ENCODE data around the gene GPX6.
"Not testable (repeated sequence)": the region's sequence is repeated elsewhere in the genome, so short reads cannot be mapped to it uniquely, and the experiment has no call there.

Gene GPX6

GRCh38 chr6:28515676-28516075 is at the start of gene GPX6:
Gene GPX6, minus strand, starts transcription at chr6:28515793. Its CDS starts 50 bp downstream, at chr6:28515743.
- FAIRE-seq, result no peak
- DNase-seq (ENCODE audit: insufficient read length, low spot score), result no peak

DNA sequence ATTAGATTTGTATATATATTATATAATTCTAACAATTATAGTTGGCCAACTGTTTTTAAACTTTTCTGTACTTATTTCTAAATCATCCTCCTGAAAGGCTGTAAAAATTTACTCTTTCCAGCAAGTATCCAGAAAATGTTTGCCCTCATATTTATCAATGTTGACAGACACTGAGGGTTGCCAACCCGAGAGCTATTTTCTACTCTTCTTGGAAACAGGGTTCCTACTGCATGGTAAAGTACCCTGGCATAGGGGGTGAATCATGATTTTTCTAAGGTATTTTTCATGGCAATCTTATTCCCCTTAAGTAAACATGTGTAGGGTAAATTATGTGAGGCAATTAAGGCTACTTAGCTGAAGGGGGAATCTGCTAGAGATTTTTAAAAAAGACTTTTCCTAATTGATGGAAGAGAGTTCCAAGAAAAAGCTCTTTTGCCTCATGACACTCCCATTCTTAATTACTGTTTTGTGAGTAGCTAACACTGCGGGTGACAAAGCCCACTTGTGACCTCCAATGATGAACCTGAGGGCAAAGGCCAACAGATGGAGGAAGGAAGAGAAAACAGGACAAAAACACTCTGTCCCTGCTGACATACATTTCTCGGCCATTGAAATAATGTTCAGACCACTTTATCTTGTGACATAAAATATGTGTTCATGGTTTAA is 48.0 kb upstream of the GPX6 start:
- DNase-seq (ENCODE audit: insufficient read length, low spot score) (no peak), FAIRE-seq (no peak)

DNA sequence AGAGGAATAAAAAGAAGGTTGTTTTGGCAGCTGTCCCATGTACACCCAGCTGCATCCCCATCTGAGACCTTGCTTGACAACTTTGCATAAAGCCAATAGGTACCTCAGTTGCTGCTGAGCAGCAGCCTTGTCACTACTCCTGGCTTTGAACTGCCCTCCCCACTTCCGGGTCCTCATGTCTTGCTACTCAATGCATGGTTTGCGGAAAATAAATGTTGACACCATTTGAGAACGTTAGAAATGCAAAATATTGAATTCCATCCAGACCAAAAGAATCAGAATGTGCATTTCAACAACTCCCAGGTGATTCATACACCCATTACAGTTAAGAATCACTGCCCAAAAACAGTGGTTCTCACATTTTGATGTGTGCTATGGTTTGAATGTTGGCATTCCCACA is 43.0 kb upstream of the GPX6 start:
- FAIRE-seq (no peak), DNase-seq (ENCODE audit: insufficient read length, low spot score) (no peak)

DNA sequence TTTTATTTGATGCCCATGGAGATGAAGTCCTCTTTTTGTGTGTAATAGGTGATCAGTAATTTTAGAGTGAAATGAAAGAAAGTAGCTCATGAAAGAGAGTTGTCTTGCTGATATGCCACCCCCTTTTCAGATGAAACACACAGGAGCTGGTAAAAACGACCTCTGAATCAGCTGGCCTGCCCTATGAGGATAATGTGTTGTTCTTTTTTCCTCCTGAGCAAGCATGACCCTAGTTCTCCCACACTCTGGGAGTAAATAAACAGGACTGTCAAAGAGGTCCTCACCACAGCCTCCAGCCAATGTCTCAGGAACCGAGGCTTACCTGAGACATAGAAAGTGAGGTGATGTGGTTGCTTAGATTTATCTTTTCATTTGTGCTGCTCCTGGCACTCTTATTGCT is 39.5 kb upstream of the GPX6 start:
- FAIRE-seq (no peak), DNase-seq (ENCODE audit: insufficient read length, low spot score) (no peak)

- DNase-seq (ENCODE audit: insufficient read length, low spot score) (no peak), FAIRE-seq (no peak)
Observed at GRCh38 chr6:28553986-28554881, 38.6 kb upstream of the GPX6 start.

GRCh38 chr6:28553384-28553985 is 37.9 kb upstream of the GPX6 start:
- DNase-seq (ENCODE audit: insufficient read length, low spot score) (no peak), FAIRE-seq (no peak)

DNA sequence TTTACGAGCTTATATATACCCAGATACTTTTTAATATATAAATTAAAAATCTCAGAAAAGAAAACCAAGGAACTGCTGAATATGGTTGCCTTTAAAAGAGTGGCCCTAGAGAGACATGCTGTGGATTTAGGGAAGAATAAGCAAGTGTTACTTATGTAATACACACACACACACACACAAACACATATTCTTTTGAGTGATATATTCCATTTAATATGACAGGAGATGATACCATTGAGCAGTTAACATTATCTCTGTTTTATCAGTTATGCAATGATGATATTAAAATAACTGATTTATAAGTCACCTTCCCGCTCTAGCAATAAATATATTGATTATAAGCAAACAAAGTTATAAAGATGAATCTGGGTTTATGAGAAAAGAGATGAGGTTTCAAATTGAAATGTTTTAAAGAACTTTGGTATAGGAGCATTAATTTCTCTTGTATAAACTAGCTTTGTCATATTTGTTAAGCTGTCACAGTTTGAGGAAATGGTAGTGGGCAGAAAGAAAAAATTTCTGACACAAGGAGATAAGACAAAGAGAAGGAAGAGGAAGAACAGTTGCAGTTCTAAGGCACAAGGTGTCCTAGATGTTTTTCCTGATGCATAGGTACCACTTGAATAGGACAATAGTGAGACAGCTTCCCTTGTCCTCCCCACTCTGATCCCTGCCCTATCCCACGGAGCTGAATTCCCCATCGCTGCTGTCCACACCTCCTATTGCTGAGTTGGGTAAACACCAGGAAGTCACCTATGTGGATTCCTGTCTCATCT is 36.5 kb upstream of the GPX6 start:
- DNase-seq (ENCODE audit: insufficient read length, low spot score), result no peak
- no peak for FAIRE-seq

DNA sequence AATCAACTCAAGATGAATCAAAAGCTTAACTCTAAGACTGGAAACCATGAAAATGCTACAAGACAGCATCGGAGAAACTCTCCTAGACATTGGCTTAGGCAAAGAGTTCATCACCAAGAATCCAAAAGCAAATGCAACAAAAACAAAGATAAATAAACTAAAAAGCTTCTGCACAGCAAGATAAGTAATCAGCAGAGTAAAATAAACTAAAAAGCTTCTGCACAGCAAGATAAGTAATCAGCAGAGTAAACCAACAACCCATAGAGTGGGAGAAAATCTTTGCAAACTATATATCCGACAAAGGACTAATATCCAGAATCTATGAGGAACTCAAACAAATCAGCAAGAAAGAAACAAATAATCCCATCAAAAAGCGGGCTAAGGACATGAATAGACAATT is 31.4 kb upstream of the GPX6 start:
- not testable (repeated sequence) for FAIRE-seq; DNase-seq (ENCODE audit: insufficient read length, low spot score)

- DNase-seq (ENCODE audit: insufficient read length, low spot score) (no peak), FAIRE-seq (no peak)
Observed at GRCh38 chr6:28545955-28546354, 30.4 kb upstream of the GPX6 start.

DNA sequence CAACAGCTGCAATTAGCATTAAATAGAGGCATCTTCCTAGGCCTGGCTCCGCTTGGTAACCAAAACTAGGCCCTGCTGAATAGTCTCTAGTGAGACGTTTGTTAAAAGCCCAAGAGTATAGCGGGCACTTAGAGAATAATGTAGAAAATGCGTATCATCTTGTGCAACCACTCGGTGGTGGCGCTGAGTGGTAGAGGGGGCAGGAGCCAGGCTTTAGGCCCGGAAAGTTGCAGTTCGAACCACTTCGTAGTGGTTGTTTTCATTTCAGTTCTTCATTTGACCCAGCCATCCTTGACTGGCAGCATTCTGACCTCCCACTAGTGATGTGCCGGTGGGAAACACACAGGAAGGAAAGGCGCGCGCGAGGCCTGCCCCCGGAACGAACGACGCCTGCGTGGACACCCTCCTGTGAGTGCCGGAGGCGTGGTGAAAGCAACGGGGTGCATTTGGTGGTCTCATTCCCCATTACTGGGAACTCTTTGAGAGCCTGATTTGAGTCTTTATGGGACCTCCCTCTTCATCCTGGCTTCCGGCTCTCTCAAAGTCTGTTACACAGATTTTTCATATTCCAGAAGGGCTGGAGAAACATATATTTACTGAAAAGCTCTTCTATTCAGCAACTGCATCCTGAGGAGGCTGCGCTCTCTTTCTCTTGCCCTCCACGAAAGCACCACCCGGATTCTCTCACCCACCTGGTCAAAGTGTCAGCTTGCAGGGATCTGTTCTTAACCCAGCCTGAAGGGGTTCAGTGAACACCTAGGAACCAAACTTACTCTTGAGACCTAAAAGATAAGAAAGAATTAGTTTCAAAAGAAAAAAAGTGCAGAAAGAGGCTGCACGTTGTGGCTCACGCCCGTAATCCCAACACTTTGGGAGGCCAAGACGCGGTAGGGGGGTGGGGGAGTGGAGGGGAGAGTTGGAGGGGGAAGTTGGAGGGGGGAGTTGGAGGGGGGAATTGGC is 28.3 kb upstream of the GPX6 start:
- no peak for DNase-seq (ENCODE audit: insufficient read length, low spot score)
- FAIRE-seq, result peak; percentile 18

DNA sequence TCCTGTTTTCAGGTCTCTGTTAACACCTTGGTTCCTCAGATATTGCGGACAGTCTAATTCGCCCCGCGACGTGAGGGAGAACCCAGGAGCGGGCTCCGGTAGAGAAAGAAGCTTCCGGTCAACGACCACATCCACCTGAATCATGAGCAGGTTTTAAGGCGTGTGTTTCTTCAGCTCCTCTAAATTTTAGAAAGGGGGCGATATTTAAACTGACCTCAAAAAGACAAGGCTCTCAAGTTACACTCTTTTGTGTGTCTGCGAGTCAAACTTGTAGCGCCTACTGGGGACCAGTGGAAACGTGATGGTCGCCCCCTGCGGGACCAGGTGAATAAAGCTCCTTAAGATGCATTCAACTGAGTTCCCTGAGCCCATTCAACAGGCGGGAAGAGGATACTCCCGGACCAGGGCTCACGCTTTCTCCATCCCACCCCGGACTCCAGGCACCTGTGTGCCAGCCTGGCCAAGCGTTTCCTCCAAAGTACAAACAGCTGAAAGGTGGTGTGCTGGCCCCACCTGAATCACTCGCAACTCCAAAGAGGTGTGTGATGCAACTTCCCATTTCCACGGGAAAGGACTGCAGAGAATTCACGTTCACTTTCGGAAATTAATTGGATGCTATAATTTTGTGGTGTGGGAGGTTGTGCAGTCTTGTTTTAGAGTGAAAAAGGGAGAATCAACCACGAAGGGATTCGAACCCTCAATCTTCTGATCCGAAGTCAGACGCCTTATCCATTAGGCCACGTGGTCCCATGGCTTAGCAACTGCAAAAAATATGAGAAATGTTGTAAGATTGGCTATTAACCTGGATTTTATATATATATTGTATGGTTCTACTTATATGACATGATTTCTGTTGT is 27.1 kb upstream of the GPX6 start:
- FAIRE-seq, result peak; percentile 69

DNA sequence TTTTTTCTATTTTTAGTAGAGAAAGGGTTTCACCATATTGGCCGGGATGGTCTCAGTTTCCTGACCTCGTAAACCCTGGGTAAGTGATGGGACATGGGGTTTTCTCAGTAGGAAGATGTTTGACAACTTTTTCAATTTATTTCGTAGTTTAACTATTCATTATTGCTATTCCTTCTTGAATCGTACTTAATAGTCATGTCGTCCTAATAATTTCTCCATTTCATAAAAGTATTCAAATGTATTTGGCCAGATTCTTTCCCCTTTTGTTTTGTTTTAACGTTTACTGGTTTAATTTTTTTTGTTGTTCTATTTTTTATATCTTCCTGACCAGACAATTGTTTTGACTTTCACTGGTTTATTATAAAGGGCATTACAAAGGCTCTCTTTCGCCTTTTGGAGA is 26.4 kb upstream of the GPX6 start:
- no peak for FAIRE-seq
- DNase-seq (ENCODE audit: insufficient read length, low spot score), result no peak

More for the DNA sequence above, 27.1 kb upstream of the GPX6 start:
- DNase-seq (ENCODE audit: insufficient read length, low spot score), result no peak

GRCh38 chr6:28537509-28538140 is 22.0 kb upstream of the GPX6 start:
- peak; percentile 54 for FAIRE-seq
- DNase-seq (ENCODE audit: insufficient read length, low spot score), result no peak

GRCh38 chr6:28537065-28537464 is 21.5 kb upstream of the GPX6 start:
- no peak for DNase-seq (ENCODE audit: insufficient read length, low spot score)
- FAIRE-seq, result peak; percentile 66

- FAIRE-seq (no peak), DNase-seq (ENCODE audit: insufficient read length, low spot score) (no peak)
Observed at GRCh38 chr6:28534875-28535274, 19.3 kb upstream of the GPX6 start.

- FAIRE-seq (no peak), DNase-seq (ENCODE audit: insufficient read length, low spot score) (no peak)
Observed at GRCh38 chr6:28534306-28534705, 18.7 kb upstream of the GPX6 start.

DNA sequence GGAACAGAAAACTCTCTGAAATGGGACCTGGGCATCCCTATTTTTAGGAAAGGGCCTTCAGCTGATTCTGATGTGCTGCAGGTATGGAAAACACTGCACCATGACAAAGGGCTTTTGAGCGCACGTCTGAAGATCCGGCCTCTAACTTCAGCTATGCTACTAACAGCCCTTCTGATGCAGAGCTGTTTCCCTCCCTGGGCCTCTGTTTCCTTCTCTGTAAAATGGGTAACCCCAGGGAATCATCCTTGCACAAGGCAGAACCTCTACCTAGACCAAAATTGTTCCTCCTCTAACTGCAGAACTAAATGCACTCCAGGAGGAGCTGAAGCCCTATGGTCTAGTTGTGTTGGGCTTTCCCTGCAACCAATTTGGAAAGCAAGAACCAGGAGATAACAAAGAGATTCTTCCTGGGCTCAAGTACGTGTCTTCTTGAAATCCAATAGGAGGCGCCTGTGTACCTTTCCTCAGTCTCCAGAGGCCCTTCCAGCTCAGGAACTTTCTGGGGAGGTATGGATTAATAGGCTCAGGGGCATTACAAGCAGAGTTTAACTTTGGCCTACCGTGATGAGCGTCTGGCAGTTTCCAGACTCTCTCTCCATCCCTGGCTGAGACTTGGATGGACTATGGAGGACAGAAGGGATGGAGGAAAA is 16.0 kb upstream of the GPX6 start:
- FAIRE-seq, result no peak
- no peak for DNase-seq (ENCODE audit: insufficient read length, low spot score)

- FAIRE-seq, result no peak
Observed at GRCh38 chr6:28530777-28531176, 15.2 kb upstream of the GPX6 start.

More at GRCh38 chr6:28530777-28531176, 15.2 kb upstream of the GPX6 start:
- DNase-seq (ENCODE audit: insufficient read length, low spot score), result no peak
